Fibroblast of skin of back (primary cell): ENCODE results near the gene TMEM86B.

Experiments
- DNase-seq: peaks from one replicate; pipeline ENCODE4 v3.0.0-alpha.2; 2013

TMEM86B gene

DNA sequence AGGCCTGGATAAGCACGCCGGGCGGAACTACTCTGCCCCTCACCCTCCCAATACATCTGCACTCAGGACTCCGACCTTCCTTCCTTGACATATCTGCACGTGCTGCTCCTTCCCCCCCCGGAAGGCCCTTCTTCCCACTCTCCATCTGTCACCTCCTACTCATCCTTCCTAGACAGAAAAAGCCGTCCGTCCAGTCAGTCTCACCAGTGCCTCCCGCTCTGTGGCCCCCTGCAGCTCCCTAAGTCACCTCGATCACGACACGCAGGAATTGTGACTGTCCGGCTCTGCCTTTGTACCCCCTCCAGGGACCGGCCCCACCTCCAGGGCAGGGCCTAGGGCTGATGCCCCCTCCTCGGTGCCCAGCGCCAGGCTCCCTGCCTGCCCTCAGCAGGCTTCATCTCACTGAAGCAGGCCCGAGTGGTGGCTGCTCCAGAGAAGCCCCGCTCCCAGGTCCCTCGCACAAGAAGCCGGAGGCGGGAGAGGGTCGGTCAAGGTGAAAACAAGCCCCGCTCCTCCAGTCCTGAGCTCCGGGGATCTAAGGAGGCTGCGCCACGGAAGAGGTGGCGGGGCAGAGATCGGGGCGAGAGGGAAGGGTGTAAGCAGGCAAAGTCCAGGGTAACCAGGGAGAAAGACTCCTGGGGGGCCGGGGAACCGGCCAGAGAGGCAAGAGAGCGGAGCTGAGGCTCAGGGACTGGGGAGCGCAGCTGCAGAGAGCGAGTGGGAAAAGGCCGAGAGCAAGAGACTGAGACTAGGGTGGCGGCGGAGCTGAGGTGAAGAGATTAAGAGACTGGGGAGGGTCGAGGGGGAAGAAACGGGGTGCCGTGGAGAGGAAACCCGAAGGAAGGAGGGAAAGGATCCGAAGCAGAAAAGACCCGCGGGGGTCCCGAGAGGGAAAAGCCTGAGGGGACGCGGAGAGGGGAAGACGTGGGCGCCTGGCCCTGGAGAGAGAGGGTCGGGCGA is 29.2 kb upstream of the TMEM86B start:
- peak; percentile 13 for DNase-seq

DNA sequence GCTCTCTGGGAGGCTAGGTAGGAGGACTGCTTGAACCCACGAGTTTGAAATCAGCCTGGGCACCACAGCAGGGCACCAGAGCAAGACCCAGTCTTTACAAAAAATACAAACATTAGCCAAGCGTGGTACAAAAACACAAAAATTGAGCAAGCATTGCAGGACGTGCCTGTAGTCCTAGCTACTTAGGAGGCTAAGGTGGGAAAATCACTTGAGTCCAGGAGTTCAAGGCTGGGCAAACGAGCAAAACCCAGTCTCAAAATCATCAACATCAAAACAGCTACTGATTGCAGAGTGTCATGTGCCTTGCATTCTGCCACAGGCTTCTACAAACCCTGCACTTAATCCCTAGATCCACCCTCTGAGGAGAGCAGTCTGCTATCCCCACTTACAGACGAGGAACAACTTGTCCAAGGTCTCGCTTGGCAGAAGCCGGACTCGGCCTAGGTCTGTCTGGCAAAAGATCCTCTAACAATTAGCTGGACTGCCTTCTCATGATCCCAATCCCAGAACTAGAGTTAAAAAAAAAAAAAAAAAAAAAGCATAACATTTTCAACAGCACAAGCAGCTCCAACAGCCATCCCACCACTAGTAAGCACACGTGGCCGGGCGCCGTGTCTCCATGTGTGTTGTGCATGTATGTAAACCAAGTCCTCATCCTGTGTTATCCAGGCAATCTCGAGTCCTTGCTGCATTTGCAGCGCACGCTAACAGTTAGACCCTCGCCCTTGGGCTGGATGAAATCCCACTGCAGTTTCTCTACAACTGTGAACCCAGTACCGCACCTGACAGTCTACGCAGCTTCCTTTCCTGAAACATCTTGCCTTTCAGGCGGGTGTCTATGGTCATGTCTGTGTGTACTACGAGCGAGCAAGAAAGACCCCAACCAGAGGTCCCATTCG is 28.2 kb upstream of the TMEM86B start:
- DNase-seq: no peak

DNA sequence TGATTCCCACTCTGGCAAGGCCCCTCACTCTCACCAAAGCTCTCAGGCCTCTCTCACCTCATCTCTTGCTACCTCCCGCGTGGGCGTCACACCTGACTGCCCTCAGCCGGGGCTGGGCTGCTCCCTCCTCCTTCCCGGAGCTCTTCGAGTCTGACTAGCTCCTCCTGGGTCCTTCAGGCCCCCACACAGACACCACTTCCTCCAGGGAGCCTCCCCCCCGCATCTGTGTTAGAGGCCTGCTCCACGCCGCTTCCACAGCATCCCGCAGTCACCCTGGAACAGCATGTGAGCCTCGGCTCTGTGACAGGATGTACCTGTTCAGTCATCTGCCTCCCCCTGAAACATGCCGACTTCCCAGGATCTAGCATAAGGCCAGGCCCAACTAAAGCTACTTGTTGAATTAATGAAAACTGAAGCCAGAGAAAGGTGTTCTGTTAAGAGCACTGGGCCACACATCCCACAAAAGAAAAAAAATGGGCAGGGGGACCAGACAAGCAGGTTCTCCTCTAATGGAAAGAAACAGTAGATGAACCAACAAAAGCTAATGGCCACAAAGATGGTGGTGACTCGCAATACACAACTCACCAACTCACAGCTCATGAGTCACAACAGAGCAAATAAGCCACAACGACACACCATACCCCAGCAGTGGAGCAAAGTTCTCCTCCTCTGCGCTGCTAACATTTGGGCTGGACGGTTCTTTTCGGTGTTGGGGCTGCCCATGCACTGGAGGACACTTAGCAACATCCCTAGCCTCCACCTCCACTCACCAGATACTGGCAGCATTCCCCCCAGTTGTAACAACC is 27.3 kb upstream of the TMEM86B start:
- DNase-seq: peak; percentile 37

DNA sequence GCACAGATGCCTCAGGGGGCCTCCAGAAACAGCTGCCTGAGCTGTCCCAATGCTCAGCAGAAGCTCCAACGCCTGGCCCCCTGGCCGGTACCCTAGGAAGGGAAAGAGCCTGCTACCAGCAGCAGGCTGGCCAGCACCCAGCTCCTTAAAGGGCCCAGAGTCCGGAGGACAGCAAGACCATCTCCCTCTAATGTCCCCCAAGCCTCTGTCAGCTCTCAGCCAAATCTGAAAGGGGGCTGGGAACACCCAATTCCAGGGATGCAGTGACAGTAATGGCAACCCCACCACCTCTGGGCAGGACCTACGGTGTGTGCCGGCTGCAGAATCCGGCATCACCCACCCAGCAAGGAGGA is 26.0 kb upstream of the TMEM86B start:
- no peak for DNase-seq

DNA sequence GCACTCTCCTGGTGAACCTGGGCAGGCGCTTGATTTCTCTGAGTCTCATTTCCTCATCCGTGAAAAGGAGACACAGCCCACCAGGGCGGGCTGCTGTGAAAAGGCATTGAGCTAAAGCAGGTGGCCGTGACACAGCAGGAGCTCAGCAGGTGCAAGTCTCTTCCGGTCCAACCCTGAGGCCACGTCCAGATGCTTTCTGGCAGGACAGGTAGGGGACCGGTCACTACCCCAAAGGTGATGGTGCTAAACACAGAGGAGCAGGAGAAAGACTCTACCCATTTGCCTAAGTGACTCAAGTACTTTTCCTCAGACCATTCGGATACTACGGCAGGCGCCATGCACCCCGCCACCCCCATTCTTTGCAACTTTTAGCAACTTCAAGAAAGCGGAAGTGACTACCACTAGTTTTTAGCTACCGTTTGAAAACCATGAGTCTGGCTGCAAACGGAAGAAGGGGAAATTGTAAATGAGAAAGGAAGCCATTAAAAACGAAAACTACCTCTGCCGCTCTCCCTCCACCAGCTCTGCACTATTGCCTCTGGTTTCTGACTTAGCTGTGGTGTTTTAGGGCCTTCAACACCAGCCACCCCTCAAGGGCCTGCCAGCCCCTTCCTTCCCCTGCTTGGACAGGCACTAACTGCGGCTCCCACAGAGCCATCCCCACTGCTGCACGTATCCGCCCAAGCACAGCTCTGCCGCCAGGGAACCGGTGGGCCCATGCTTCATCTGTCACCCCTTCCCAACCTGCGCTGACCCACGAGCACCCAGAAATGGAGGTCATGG is 25.5 kb upstream of the TMEM86B start:
- DNase-seq: no peak

DNA sequence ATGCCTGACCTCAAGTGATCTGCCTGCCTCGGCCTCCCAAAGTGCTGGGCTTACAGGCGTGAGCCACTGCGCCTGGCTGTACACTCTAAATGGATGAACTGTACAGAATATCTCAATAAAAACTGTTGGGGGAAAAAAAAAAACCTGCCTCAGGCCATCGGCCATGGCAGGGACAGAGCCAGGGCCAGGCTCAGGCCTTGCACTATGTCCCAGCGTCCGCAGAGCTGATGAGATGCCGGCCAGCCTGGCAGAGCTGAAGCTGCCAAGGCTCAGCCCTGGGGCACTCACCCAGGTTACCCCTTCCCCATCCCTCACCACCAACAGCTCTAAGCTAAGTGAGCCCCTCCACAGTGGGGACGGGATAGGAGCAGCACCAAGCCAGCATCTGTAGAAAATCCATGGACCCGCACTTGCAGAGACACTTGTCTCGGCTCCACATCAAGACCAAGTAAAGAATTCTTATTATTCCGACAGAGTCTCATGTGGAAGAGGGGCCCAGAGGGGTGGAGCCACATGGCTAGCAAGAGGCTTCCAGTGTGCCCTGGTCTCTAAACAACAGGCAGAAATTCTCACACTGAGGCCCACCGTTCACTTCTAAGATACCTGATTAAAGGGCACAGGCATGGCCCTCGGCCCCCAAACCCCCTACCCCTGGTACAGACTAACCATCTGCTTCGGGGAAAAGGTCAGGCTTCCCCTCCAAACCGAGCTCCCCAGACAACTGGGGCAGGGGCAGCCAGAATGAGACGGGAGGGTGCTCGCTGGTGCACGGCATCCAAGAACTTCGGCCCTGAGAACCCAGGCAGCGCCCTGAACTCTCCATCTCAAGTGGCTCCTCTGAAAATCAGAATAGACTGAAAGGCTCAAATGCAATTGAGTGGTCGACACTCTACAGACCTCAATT is 24.4 kb upstream of the TMEM86B start:
- DNase-seq: no peak

DNA sequence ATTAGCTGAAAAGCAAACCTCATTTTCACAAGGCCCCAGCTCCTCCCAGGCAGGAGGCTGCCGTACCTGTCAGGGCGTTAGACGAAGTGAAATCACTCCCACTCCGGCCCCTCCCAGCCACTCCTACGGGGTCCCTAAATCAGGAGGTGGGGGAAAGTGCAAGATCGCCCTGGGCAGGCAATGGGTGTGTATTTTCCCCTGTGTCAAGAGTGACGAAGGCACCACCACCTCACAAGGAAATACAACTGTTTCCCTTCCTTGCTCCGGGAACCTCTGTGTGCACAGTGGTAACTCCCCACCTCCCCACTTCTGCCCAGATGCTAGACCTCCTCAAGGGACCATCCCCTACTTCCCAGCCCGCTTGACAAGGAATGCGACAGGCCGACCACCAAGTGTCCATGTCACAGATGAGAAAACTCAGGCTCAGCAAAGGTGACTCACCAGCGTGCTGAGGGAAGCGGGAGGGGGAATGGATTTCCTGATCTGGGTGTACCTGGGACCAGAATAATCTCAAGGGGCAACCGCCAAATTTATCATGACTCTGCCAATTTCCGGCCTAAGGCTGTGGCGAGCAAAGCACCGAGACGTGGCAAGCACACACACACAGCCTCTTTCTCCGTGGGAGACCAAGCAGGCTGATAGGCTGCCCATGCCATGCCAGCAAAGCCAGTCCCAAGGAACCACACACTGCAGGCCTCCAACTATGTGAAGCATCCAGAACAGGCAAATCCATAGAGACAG is 22.9 kb upstream of the TMEM86B start:
- peak; percentile 20 for DNase-seq

DNA sequence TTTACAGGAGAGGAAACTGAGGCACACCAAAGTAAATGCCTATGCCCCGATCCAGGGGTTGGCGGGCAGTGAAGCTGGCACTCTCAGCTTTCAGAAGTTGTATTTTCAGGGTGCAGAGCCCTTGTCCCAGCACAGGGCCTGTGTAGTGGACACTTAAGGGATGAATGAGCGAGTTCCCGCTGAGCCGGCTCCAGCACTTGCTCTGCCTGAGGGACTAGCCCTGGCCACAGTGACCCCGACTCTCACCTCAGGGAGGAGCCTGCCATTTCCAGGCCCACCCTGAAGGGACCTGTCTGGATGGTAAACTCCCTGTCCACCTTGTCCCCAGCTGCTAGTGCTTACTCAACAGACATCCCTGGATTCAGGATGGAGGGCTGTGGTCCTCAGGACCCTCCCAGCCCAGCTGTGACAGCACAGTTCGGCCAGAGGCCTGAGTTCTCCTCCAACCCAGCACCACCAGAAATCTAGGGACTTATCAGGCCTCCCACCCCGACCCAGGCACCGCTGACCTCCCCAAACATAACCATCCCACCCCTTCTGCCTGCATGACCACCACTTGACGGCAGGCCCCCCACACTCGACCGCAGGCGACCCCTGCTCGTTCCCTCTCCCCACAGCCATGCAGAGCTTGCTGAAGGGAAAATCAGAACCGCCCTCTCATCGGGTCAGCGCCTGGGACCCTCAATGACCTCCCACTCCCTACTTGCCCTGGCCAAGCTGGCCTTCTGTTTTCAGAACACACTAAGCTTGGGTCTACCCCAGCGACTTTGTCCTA is 21.9 kb upstream of the TMEM86B start:
- no peak for DNase-seq

DNA sequence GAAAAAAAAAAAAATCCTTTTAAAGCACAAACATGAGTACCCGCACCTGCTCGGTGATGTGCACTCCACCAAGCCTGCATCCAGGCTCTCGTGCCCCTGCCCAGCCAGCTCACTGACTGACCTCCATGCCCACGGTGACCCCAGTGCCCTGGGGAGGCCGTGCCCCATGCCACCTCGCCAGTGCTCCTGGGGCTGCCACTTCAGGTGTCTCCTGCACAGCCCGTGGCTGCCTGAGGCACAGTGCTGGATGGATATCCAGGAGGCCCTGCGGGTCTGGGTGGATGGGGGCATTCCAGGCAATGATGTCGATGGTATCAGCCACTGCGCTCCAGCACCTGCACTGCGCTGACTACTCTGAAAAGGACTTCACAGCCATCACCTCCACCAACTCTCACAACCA is 21.3 kb upstream of the TMEM86B start:
- no peak for DNase-seq

DNA sequence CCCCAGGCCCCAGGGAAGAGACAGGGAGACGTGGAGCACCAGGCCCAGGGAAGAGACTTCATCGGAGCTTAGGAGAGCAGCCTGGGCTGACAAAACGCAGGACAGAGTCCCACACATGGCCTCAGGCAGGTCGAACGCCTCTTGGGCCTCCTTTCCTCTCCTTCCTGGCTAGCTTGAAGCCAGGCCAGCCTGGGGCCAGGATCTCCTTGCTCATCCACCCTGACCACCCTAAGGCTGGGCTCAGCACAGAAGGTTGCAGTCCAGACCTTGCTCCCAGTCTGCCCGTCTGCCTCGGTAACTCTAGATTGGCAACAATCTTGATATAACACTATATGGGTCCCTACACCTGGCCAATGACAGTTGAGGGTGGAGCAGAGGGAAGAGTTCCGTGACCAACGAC is 20.1 kb upstream of the TMEM86B start:
- no peak for DNase-seq

DNA sequence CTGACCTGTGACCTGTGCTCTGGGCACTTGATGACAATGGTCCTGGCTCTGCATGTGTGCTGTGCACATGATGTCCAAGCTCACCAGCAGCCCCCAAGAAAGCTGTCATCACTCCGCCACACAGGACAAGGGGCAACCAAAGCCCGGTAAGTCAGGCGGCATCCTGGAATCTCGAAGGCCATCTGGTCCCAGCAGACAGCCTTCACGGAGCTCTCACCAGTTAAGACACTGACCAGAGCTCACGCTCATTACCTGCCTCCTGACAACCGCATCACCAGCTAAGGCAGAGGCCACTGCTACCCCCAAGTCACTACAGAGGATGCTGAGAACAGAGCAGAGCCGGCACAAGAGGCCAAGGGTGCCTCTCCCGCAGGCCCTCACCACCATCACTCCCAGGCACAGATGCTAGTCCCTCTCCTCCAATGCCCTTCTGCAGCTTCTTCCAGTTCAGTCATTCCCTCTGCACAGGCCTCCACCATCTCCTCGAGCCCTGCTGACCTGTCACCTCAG is 19.7 kb upstream of the TMEM86B start:
- no peak for DNase-seq

DNA sequence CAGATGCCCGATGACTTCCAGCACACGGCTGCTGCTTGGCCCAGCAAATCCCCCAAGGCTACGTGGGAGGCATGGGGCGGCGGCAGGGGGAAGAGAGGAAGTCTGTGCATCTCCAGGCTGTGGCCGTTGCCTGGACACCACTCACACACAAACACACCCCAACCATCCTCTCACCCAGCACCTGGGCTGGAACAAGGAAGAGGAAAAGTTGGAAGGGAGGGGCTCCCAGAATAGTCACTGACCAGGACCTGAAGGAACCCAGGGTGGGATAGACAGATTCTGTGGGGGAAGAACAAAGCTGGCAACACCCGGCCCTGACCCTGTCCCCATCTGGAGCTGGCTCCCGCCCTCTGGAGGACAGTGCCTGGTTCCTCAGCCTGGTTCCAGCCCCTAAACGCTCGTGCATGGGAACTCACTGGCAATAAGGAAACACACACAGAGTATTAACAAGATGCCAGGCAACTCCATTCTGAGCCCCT is 19.1 kb upstream of the TMEM86B start:
- no peak for DNase-seq

DNA sequence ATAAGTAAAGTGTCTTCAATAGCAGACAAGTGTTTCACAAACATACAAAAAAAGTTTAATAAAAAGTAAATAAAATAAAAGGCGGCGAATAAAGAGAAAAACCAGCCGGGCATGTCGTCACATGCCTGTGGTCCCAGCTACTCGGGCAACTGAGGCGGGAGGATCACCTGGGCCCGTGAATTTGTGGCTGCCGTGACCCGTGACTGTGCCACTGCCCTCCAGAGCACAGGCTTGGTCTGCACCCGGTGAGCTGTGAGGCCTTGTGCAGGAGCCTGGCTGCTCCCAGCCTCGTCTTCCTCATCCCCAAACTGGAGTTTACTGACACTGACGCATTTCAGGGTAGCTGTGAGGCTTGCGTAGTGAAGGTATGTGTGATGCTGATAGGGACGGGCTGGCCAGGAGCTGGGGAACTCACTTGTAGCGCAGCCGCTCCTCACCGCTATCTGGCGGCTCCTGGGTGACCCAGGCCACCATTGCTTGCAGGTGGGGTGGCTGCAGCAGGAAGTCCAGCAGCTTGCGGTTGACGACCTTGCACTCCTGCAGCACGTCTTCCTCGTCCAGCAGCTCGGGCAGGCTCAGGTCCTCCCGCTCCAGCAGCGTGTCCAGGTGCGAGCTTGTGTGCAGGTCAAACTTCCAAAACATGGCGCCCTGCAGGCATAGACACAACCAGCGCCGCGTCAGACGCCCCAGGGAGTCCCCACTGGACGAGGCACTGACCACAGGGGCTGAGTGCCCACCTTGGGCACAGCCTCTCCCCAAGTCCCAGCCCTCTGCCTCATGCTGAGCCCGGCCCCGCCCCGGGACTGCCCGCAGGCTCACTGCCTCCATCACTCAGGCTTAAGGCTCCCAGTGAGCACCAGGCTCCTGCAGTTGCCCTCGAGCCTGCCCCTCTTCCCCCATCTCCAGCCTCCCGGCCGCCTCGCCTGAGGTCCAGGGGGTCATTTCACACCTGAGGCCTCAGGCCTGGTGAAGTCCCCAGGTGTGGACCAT is 18.2 kb upstream of the TMEM86B start:
- no peak for DNase-seq

DNA sequence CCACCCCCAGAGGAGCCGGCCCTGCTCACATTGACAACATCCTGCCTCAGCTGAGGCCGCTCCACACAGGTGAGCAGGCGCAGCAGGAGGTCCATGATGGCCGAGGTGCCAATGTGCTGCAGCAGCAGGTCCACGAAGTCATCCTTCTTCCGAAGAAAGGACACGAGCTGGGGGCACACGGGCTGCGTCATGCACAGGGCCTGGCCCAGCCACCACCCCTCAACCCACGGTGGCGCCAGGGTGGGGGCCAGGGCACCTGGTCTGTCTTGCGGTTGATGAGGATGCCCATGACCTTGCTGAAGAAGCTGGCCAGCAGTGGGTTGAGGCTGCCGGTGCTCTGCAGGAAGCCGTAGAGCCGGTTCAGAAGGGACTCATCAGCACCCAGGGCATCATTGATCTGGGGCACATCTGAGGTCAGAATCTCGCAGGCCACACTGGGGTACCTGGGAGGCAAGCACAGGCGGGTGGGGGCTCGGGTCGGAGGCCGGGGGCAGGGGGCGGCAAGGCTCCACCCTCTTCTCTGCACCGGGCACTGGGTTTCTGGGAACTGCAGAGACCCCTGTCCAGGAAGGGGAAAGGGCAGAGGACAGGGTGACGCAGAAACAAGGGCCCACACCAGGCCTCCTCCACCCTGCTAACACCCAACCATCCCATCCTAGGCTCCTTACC is 16.8 kb upstream of the TMEM86B start:
- no peak for DNase-seq

DNA sequence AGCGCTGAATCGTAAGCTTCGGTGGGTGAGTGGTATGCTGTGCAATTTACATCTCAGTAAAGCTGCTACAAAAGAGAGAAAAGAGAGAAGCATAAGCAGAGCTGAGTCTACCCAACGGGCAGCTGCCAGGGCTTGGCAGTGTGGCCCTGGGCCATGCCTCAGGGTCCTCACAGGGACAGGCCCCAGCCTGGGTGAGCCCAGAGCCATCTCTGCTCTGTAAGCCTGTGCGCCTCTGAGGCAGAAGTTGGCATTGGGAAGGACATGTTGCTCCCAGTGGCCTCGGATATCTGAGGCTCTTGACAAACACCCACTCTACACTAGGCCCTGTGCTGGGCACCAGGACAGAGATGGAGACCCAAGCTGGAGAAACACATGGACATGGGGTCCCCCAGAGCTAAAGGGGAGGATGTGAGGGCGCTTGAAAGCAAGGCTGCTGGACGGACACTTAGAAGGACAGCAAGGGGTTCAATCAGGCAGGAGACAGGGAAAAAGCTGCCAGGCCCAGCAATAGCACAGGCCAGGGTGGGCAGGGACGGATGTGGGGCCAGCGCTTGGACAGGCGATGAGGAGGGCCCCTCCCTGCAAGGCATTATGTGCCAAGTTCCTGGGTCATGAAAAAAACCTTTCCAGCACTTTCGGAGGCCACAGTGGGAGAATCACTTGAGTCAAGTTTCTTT is 15.6 kb upstream of the TMEM86B start:
- no peak for DNase-seq

DNA sequence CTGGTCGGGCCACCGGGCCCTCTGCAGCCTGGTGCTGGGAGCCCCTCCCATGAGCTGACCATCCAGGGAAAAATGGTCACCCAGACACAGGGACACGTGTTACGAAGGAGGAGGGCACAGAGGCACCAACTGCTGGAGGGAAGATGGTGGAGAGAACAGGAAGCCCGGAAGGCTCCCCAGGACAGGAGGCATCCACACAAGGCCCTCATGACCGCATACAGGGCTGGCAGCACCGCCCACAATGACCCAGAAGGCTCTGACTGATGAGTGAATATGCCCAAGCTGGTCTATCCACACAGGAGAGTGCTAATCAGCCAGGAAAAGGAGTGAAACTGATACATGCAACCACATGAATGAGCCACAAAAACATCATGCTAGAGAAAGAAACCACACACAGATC is 14.0 kb upstream of the TMEM86B start:
- DNase-seq: no peak
